Airway epithelial cell (primary cell): ENCODE results near the gene RBMXL2. TPM values are rescaled to one million over a fixed set of nuclear protein-coding genes. Genes with fewer than 3 reads are reported as not detected.

Experiments used
- total RNA-seq: library from RNA; depleted of rRNA; stranded (reverse); fragments of >200 nt; gene quantifications from 2 replicates; pipeline ENCODE4 v1.2.3, GENCODE V29; 2015

RBMXL2 gene
- total RNA-seq: not detected in 2 replicates

DNA sequence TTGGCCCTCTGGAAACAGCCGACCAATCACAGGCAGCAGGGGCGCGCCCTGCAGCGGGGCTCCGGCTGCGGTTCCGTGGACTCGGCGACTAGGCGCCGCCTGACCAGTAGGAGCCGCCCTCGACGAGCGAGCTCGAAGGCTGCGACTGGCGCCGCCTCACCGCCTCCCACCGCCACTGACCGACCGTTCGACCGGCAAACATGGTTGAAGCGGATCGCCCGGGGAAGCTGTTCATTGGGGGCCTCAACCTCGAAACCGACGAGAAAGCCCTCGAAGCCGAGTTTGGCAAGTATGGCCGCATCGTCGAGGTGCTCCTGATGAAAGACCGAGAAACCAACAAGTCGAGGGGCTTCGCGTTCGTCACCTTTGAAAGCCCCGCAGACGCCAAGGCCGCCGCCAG lies at the start of gene RBMXL2:
RBMXL2 (plus strand) TSS at position 78 of the 400 bp plus-strand sequence; CDS start at position 201, 123 bp downstream.

Other genes starting within 250 kb of the RBMXL2 start
- gene OR10A5, start 243.3 kb upstream of the RBMXL2 start, total RNA-seq: not detected in 2 replicates
- not detected in 2 replicates for gene OR10A2, start 225.9 kb upstream of the RBMXL2 start, total RNA-seq
- gene OR10A4, start 212.4 kb upstream of the RBMXL2 start, total RNA-seq: not detected in 2 replicates
- not detected in 2 replicates for gene OR2D2, start 196.5 kb upstream of the RBMXL2 start, total RNA-seq
- not detected in 2 replicates for gene OR2D3, start 168.0 kb upstream of the RBMXL2 start, total RNA-seq
- 3.5 and 4.0 TPM in 2 replicates for gene ZNF215, start 162.6 kb upstream of the RBMXL2 start, total RNA-seq
- 0.37 and 0.85 TPM in 2 replicates for gene ZNF214, start 68.7 kb upstream of the RBMXL2 start, total RNA-seq
- gene NLRP14, start 68.5 kb upstream of the RBMXL2 start, total RNA-seq: 0.07 TPM in 1 of 2 replicates, not detected in the other
- 0.07 TPM in 1 of 2 replicates, not detected in the other for gene SYT9, start 162.9 kb downstream of the RBMXL2 start, total RNA-seq